OCI-LY1 (cell line): ENCODE data around the gene CNOT3.
A peak's percentile ranks its signal among the peaks of the same experiment; 100 is the strongest.

ENCODE experiments used
- H2AFZ ChIP-seq: fragments of 200-600 bp; sonication (generic), shearing (Covaris generic); 2 replicates; pipeline ENCODE4 v1.6.0; 2014; ENCODE audit warnings: antibody characterized with exemption, mild to moderate bottlenecking, low read length
- H3F3A ChIP-seq: fragments of 200-600 bp; sonication (generic), shearing (Covaris generic); 2 replicates; pipeline ENCODE4 v1.6.0; 2014; ENCODE audit warnings: mild to moderate bottlenecking, antibody characterized with exemption, low read length, moderate library complexity; ENCODE audit not compliant: insufficient read depth
- H3K27ac ChIP-seq: fragments of 200-600 bp; sonication (generic); 2 replicates; pipeline ENCODE4 v1.5.1; 2014; ENCODE audit warnings: low read length, mixed run types, mild to moderate bottlenecking, low read depth; ENCODE audit not compliant: poor library complexity, severe bottlenecking
- H3K27me3 ChIP-seq: fragments of 200-600 bp; sonication (generic); 2 replicates; pipeline ENCODE4 v1.6.0; 2014; ENCODE audit warnings: antibody characterized with exemption, mild to moderate bottlenecking, low read length, moderate library complexity; ENCODE audit not compliant: insufficient read depth
- H3K36me3 ChIP-seq: fragments of 200-600 bp; sonication (generic); 2 replicates; pipeline ENCODE4 v1.6.1; 2014; ENCODE audit warnings: mild to moderate bottlenecking, antibody characterized with exemption, low read length, moderate library complexity, mixed read lengths; ENCODE audit not compliant: insufficient read depth
- H3K4me1 ChIP-seq: fragments of 200-600 bp; sonication (generic); 2 replicates; pipeline ENCODE4 v1.5.1; 2014; ENCODE audit warnings: mild to moderate bottlenecking, low read length, moderate library complexity; ENCODE audit not compliant: insufficient read depth, severe bottlenecking
- H3K4me2 ChIP-seq: fragments of 200-600 bp; sonication (generic), shearing (Covaris generic); 2 replicates; pipeline ENCODE4 v1.6.1; 2014; ENCODE audit warnings: low read length
- H3K4me3 ChIP-seq: fragments of 200-600 bp; sonication (generic); 2 replicates; pipeline ENCODE4 v1.5.1; 2014; ENCODE audit warnings: low read length, low read depth, mild to moderate bottlenecking, mixed read lengths; ENCODE audit not compliant: poor library complexity, severe bottlenecking
- H3K79me2 ChIP-seq: fragments of 200-600 bp; shearing (Covaris generic); 2 replicates; pipeline ENCODE4 v1.6.1; 2016; ENCODE audit warnings: mixed run types, low read length, mixed read lengths; ENCODE audit not compliant: insufficient read depth
- H3K9ac ChIP-seq: fragments of 200-600 bp; sonication (generic), shearing (Covaris generic); 2 replicates; pipeline ENCODE4 v1.6.1; 2014; ENCODE audit warnings: mild to moderate bottlenecking, low read length, mixed read lengths
- H3K9me2 ChIP-seq: fragments of 200-600 bp; sonication (generic), shearing (Covaris generic); 2 replicates; pipeline ENCODE4 v1.6.1; 2014; ENCODE audit warnings: low read depth, mild to moderate bottlenecking, low read length, mixed read lengths
- H3K9me3 ChIP-seq: fragments of 200-600 bp; shearing (Covaris generic); 2 replicates; pipeline ENCODE4 v1.6.1; 2014; ENCODE audit warnings: low read length, mixed read lengths
- H4K20me1 ChIP-seq: fragments of 200-600 bp; sonication (generic), shearing (Covaris generic); 2 replicates; pipeline ENCODE4 v1.6.0; 2016; ENCODE audit warnings: mild to moderate bottlenecking, low read length; ENCODE audit not compliant: insufficient read depth
- CTCF ChIP-seq: fragments of 200-600 bp; sonication (generic), shearing (Covaris generic); IDR thresholded peaks from 2 replicates; pipeline ENCODE4 v1.5.1; 2017; ENCODE audit warnings: mild to moderate bottlenecking, antibody characterized with exemption, low read length, moderate library complexity, mixed read lengths
- EZH2 ChIP-seq: fragments of 200-600 bp; sonication (generic), shearing (Covaris generic); IDR thresholded peaks from 2 replicates; pipeline ENCODE4 v1.8.0; 2017; ENCODE audit warnings: borderline replicate concordance, mixed run types, mild to moderate bottlenecking, antibody characterized with exemption, low read length, moderate library complexity, mixed read lengths

CNOT3 gene

GRCh38 chr19:54188215-54188871, 50.8 kb downstream of the CNOT3 start:
- Histone ChIP-seq H3F3A (no peaks in the 10 kb centered on the region), H3K9me2 (no peaks in the 10 kb centered on the region), H3K4me3 (peak overlapping the region; percentile 82), H4K20me1 (no peaks in the 10 kb centered on the region), H2AFZ (no peak overlapping the region), H3K27ac (peak overlapping the region; percentile 92), H3K27me3 (no peaks in the 10 kb centered on the region), H3K36me3 (peaks cover 7% of the 10 kb centered on the region; the same call in 1 of the 2 replicates), H3K4me2 (peak overlapping the region; percentile 93), H3K9me3 (no peaks in the 10 kb centered on the region), H3K9ac (peak overlapping the region; percentile 92), H3K4me1 (peaks cover 21% of the 10 kb centered on the region), H3K79me2 (no peaks in the 10 kb centered on the region)
- TF ChIP-seq CTCF, result no peak
- TF ChIP-seq EZH2, result no peak

- Histone ChIP-seq H3K4me1 (peaks cover 21% of the 10 kb centered on the region), H3K27ac (peak within 1 kb of the TSS; percentile 92), H3K9me2 (no peaks in the 10 kb centered on the region), H4K20me1 (no peaks in the 10 kb centered on the region), H3K9ac (peak within 1 kb of the TSS; percentile 92), H3K27me3 (no peaks in the 10 kb centered on the region), H2AFZ (no peak within 1 kb of the TSS), H3K4me2 (peak within 1 kb of the TSS; percentile 93), H3K9me3 (no peaks in the 10 kb centered on the region), H3K36me3 (peaks cover 11% of the 10 kb centered on the region; the same call in 1 of the 2 replicates), H3K4me3 (peak within 1 kb of the TSS; percentile 82), H3K79me2 (no peaks in the 10 kb centered on the region), H3F3A (no peaks in the 10 kb centered on the region)
- TF ChIP-seq CTCF (peak; percentile 52), EZH2 (no peak)
These were observed 51.7 kb downstream of the CNOT3 start, which contains the start of gene MBOAT7 for GRCh38 chr19:54189145-54189734. Gene MBOAT7, minus strand, starts transcription at chr19:54189580. Its CDS starts 1,072 bp downstream, at chr19:54188508.

GRCh38 chr19:54189735-54190502, 52.4 kb downstream of the CNOT3 start:
- H3K36me3 ChIP-seq, result peaks cover 16% of the 10 kb centered on the region; the same call in 1 of the 2 replicates
- H3K79me2 ChIP-seq, result no peaks in the 10 kb centered on the region
- peak overlapping the region; percentile 93 for H3K4me2 ChIP-seq
- no peaks in the 10 kb centered on the region for H3K9me3 ChIP-seq
- TF ChIP-seq EZH2 (no peak), CTCF (no peak)
- no peaks in the 10 kb centered on the region for H3K27me3 ChIP-seq
- no peak overlapping the region for H2AFZ ChIP-seq
- H3K4me3 ChIP-seq, result peak overlapping the region; percentile 82
- peak overlapping the region; percentile 92 for H3K27ac ChIP-seq
- H3K9ac ChIP-seq, result peak overlapping the region; percentile 92
- peaks cover 21% of the 10 kb centered on the region for H3K4me1 ChIP-seq
- H3F3A ChIP-seq, result no peaks in the 10 kb centered on the region
- no peaks in the 10 kb centered on the region for H3K9me2 ChIP-seq
- no peaks in the 10 kb centered on the region for H4K20me1 ChIP-seq
